Psoas muscle (tissue), 8 donors: ENCODE measurements around the gene GPR142. TPM values are rescaled to one million over a fixed set of nuclear protein-coding genes. Genes with fewer than 3 reads are reported as not detected.

ENCODE experiments used
- ATAC-seq, 4 donors: fragments of 200-7000 bp; cut with Tn5 transposase; one replicate each; pipeline ENCODE4 v1.9.1; 2020; ENCODE audit warnings: moderate library complexity in 3 of 4, mild to moderate bottlenecking in 2 of 4
- DNase-seq, 2 donors: peaks; one replicate each; pipeline ENCODE4 v3.0.0-alpha.2; 2020
- H3K27ac ChIP-seq: fragments of 200-600 bp; one replicate; pipeline ENCODE4 v1.8.0; 2022
- H3K27me3 ChIP-seq, 3 donors: fragments of 200-600 bp in 1 of 3; one replicate each; pipeline versions ENCODE4 v1.6.1 to v1.8.0; 2013 to 2022; ENCODE audit warnings: low read length in 2 of 3, mild to moderate bottlenecking in 2 of 3, moderate library complexity in 1 of 3; ENCODE audit not compliant: insufficient read depth in 3 of 3
- H3K36me3 ChIP-seq, 2 donors: fragments of 200-600 bp in 1 of 2; one replicate each; pipeline versions ENCODE4 v1.6.1 to v1.8.0; 2013 to 2022; ENCODE audit warnings: low read depth in 1 of 2, mild to moderate bottlenecking in 1 of 2, moderate library complexity in 1 of 2; ENCODE audit not compliant: insufficient read depth in 1 of 2
- H3K4me1 ChIP-seq: fragments of 200-600 bp; one replicate; pipeline ENCODE4 v1.8.0; 2022
- H3K4me3 ChIP-seq: fragments of 200-600 bp; one replicate; pipeline ENCODE4 v1.8.0; 2022; ENCODE audit warnings: mild to moderate bottlenecking
- H3K9me3 ChIP-seq: fragments of 200-600 bp; one replicate; pipeline ENCODE4 v1.8.0; 2022
- CTCF ChIP-seq: fragments of 200-600 bp; IDR thresholded peaks from one replicate; pipeline ENCODE4 v1.8.0; 2022; ENCODE audit warnings: antibody characterized with exemption
- WGBS, 3 donors: extraction: QIAGEN DNeasy Blood & Tissue Kit; methylation state at CpG; one replicate each; pipeline versions ENCODE4 v1.1.6 to v1.1.7; 2013; 5-methylcytosine and 5-hydroxymethylcytosine counted together
- intact Hi-C, 2 donors: fragments of 100-400 bp; cut with DNase I; formaldehyde crosslinking; loops; one replicate each; pipeline versions ENCODE4 v1.11.0 to v1.14.2; 2022
- polyA plus RNA-seq, 3 donors: library from polyadenylated mRNA; stranded (reverse); fragments of 200-250 nt; gene quantifications; one replicate each; pipeline ENCODE4 v1.2.3, GENCODE V29; 2013
- total RNA-seq, 4 donors: library from RNA; stranded (reverse); fragmentation: NEBNext Ultra II Directional in 2 of 4; extraction: Animal tissue kit (Norgen Biotek cat#: 25700) in 2 of 4; gene quantifications; one replicate each; pipeline versions ENCODE4 v1.2.1 to v1.2.4, GENCODE V29; 2021 to 2023
- donor health status: healthy with polysubstance abuse.
- donor health status: DM: no; HTN: no; CAD: no; lungs with moderate emphysema.
- donor health status: Bipolar disorder and iron deficiency.
- donor health status: healthy.
- donor health status: DM: yes; HTN: yes; CAD: no.
- donor health status: DM: no; HTN: no; CAD: no.
- donor health status: DM: no; HTN: no; CAD: no.
- donor health status: DM: yes; HTN: yes; CAD: no.

The GPR142 gene
- total and polyA plus RNA-seq, 7 donors: not detected

- TF ChIP-seq CTCF: no peak
- no peak for ATAC-seq
- 88 to 95% (median 89%) methylated on average over 2 of the region's 2 CpGs for WGBS, 3 donors
- H3K27me3 ChIP-seq: no peaks in the 10 kb centered on the region
- H3K9me3 ChIP-seq: no peaks in the 10 kb centered on the region
- no peak for DNase-seq
- intact Hi-C loops: loop anchor here in 1 of 2 donors (5.0 kb wide), 1 partner anchor 37 kb away; no protein-coding TSS in a partner anchor
- H3K4me3 ChIP-seq: no peak overlapping the region
- H3K4me1 ChIP-seq: peaks cover 54% of the 10 kb centered on the region
- H3K27ac ChIP-seq: peak overlapping the region; percentile 41
- H3K36me3 ChIP-seq: no peaks in the 10 kb centered on the region
These were observed 22.8 kb downstream of the GPR142 start for GRCh38 chr17:74389937-74390679.

GRCh38 chr17:74390680-74391653 lies 23.7 kb downstream of the GPR142 start:
- H3K9me3 ChIP-seq: no peaks in the 10 kb centered on the region
- no peak for TF ChIP-seq CTCF
- no peak for ATAC-seq
- intact Hi-C loops: loop anchor here in 1 of 2 donors (5.0 kb wide), 1 partner anchor 36 kb away; no protein-coding TSS in a partner anchor
- peaks cover 62% of the 10 kb centered on the region for H3K4me1 ChIP-seq
- DNase-seq: peak in 1 of 2 donors; percentile 15
- peak overlapping the region; percentile 41 for H3K27ac ChIP-seq
- WGBS, 3 donors: 85 to 92% (median 86%) methylated on average over 11 of the region's 11 CpGs
- no peaks in the 10 kb centered on the region for H3K36me3 ChIP-seq
- no peak overlapping the region for H3K4me3 ChIP-seq
- H3K27me3 ChIP-seq: no peaks in the 10 kb centered on the region

GRCh38 chr17:74391771-74392170 lies 24.5 kb downstream of the GPR142 start:
- WGBS, 3 donors: 68 to 71% (median 68%) methylated on average over 5 of the region's 5 CpGs
- Histone ChIP-seq H3K36me3 (no peaks in the 10 kb centered on the region), H3K9me3 (no peaks in the 10 kb centered on the region), H3K27ac (no peak overlapping the region), H3K4me1 (peaks cover 66% of the 10 kb centered on the region), H3K27me3 (no peaks in the 10 kb centered on the region), H3K4me3 (no peak overlapping the region)
- DNase-seq: peak in 1 of 2 donors; percentile 27
- ATAC-seq: no peak
- intact Hi-C loops: loop anchor here in 1 of 2 donors (5.0 kb wide), 1 partner anchor 36 kb away; no protein-coding TSS in a partner anchor
- TF ChIP-seq CTCF: no peak

- Histone ChIP-seq H3K9me3 (no peaks in the 10 kb centered on the region), H3K36me3 (no peaks in the 10 kb centered on the region), H3K4me3 (no peak overlapping the region), H3K27ac (peak overlapping the region; percentile 93), H3K27me3 (no peaks in the 10 kb centered on the region), H3K4me1 (peaks cover 55% of the 10 kb centered on the region)
- intact Hi-C loops: loop anchor here in 1 of 2 donors (5.0 kb wide), 1 partner anchor 34 kb away; no protein-coding TSS in a partner anchor
- TF ChIP-seq CTCF: no peak
- peak in 1 of 2 donors; percentile 21 for DNase-seq
- no peak for ATAC-seq
- WGBS, 3 donors: 66 to 83% (median 78%) methylated on average over 5 of the region's 5 CpGs
These were observed 25.5 kb downstream of the GPR142 start for GRCh38 chr17:74392848-74393247.
